MCF 10A (cell line): ENCODE results near the gene MAP7. TPM values are rescaled to one million over a fixed set of nuclear protein-coding genes. Genes with fewer than 3 reads are reported as not detected.

Source experiments
- BruUV-seq: library from RNA; stranded (reverse); fragments of 400-500 nt; replicated peaks from 2 replicates; lab custom pipeline; 2021; lab: Mats Ljungman, UMichigan
- CTCF ChIA-PET: fragments of 300-600 bp; sonication (Branson Sonifier 250); formaldehyde crosslinking; extraction: SDS; loops from one replicate; lab custom pipeline; 2021; ENCODE audit warnings: antibody characterized with exemption, inconsistent platforms; lab: Yijun Ruan, JAX
- POLR2A ChIA-PET: fragments of 300-600, 350-650 bp; sonication (Branson Sonifier 250); formaldehyde crosslinking; extraction: SDS; loops from one replicate; lab custom pipeline; 2020; ENCODE audit warnings: antibody characterized with exemption, inconsistent platforms; lab: Yijun Ruan, JAX
- DNase-seq: peaks from one replicate; pipeline ENCODE4 v3.0.0-alpha.2; 2018; ENCODE audit not compliant: unreplicated experiment
- H3K27ac Mint-ChIP-seq: one replicate; pipeline ENCODE4 v1.8.0; 2022; ENCODE audit warnings: mild to moderate bottlenecking, low read depth, mixed read lengths; ENCODE audit not compliant: unreplicated experiment
- H3K27me3 Mint-ChIP-seq: one replicate; pipeline ENCODE4 v1.8.0; 2022; ENCODE audit warnings: mixed read lengths; ENCODE audit not compliant: insufficient read depth, unreplicated experiment
- H3K36me3 Mint-ChIP-seq: one replicate; pipeline ENCODE4 v1.8.0; 2022; ENCODE audit warnings: mild to moderate bottlenecking, moderate library complexity, mixed read lengths; ENCODE audit not compliant: insufficient read depth, unreplicated experiment
- H3K4me1 Mint-ChIP-seq: one replicate; pipeline ENCODE4 v1.8.0; 2022; ENCODE audit warnings: mixed read lengths; ENCODE audit not compliant: insufficient read depth, unreplicated experiment
- H3K4me3 Mint-ChIP-seq: one replicate; pipeline ENCODE4 v1.8.0; 2022; ENCODE audit warnings: mild to moderate bottlenecking, moderate library complexity, mixed read lengths; ENCODE audit not compliant: unreplicated experiment
- H3K9me3 Mint-ChIP-seq: one replicate; pipeline ENCODE4 v1.8.0; 2022; ENCODE audit warnings: mixed read lengths; ENCODE audit not compliant: unreplicated experiment
- intact Hi-C: fragments of 100-400 bp; cut with micrococcal nuclease; formaldehyde crosslinking; loops from 2 replicates; pipeline ENCODE4 v1.14.1; 2022
- total RNA-seq: library from RNA; stranded (reverse); gene quantifications from 2 replicates; pipeline ENCODE4 v1.2.3, GENCODE V29; 2022
- TF ChIP-seq, protein P1 (sequence below): fragments of 200-600 bp; IDR thresholded peaks from one replicate; pipeline ENCODE4 v1.8.0; 2022; ENCODE audit warnings: antibody characterized with exemption, mild to moderate bottlenecking; ENCODE audit not compliant: unreplicated experiment

The MAP7 gene
- total RNA-seq, 1 experiment from 2014 or later, result 17.2 TPM

DNA sequence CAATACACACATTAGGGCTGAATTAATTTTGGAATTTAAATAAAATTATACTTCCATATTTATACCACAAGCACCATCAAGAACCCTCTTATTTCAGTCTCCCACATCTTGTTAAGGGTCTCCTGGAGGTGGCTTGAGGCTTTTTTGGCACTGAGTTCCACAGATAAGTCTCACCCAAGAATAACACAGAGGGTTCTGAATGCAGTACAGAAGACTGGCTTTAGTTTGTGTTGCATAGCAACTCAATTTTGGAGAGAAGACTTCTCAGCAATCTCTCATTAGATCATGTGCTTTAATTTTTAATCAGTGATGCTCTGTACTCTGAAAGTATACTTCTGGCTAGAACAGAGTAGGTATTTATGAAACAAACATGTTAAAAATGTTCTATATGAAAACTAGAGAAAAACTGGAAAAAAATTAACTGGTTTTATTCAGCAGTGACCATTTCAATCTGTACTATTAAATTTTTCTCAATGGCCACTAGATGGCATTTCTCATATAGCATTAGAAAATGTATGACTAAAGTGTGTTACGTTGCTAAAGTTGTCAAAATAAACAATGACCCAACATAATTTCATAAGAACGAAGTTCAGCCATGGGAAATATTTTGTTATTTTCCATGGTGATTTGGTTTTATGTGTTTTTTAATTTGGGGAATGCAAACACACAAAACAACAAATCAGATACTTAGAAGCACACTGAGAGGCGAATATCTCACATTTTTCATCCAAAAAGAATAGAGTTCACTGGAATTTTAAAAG lies 32.7 kb upstream of the MAP7 start:
- POLR2A ChIA-PET, result interaction anchor here (0.8 to 4.5 kb wide), 7 partner anchors 63 to 294 kb away, joined by 3 to 30 read pairs (median 4); partner anchors contain the start of genes BCLAF1 and MAP3K5
- intact Hi-C loops, result loop anchor here (1.0 to 2.0 kb wide), 4 partner anchors 27 to 430 kb away; no protein-coding TSS in a partner anchor
- H3K9me3 Mint-ChIP-seq, result no peaks in the 10 kb centered on the region
- TF ChIP-seq, protein P1, sequence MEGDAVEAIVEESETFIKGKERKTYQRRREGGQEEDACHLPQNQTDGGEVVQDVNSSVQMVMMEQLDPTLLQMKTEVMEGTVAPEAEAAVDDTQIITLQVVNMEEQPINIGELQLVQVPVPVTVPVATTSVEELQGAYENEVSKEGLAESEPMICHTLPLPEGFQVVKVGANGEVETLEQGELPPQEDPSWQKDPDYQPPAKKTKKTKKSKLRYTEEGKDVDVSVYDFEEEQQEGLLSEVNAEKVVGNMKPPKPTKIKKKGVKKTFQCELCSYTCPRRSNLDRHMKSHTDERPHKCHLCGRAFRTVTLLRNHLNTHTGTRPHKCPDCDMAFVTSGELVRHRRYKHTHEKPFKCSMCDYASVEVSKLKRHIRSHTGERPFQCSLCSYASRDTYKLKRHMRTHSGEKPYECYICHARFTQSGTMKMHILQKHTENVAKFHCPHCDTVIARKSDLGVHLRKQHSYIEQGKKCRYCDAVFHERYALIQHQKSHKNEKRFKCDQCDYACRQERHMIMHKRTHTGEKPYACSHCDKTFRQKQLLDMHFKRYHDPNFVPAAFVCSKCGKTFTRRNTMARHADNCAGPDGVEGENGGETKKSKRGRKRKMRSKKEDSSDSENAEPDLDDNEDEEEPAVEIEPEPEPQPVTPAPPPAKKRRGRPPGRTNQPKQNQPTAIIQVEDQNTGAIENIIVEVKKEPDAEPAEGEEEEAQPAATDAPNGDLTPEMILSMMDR, result peak; percentile 47
- H3K4me3 Mint-ChIP-seq, result no peak overlapping the region
- BruUV-seq, result no TSS peak
- peaks cover 39% of the 10 kb centered on the region for H3K36me3 Mint-ChIP-seq
- peaks cover 23% of the 10 kb centered on the region for H3K4me1 Mint-ChIP-seq
- DNase-seq, result peak; percentile 76
- H3K27ac Mint-ChIP-seq, result peak overlapping the region; percentile 96
- CTCF ChIA-PET, result interaction anchor here (0.7 to 2.2 kb wide), 6 partner anchors 18 to 263 kb away, joined by 3 to 25 read pairs (median 5); partner anchors contain the start of gene MAP3K5
- H3K27me3 Mint-ChIP-seq, result no peaks in the 10 kb centered on the region

DNA sequence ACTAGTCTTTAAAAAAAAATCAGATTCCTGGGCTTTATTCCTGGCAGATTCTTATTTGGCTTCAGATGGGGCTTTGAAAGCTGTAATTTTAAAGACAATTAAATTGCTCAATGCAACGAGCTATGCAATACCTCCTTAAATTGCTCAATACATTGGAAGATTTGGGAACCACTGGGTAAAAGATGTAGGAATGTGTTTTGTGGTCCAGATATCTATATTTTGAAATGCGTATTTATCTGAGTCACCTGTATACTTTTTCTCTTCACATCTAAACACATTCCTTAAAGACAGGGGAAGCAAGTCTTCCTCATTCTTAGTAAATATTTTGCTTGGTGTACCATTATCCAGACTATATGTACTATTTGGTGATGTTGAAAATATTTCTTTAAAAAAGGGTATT lies 29.6 kb upstream of the MAP7 start:
- intact Hi-C loops, result no loop called here
- TF ChIP-seq, protein P1, result no peak
- Mint-ChIP-seq H3K4me1 (peaks cover 15% of the 10 kb centered on the region), H3K36me3 (peaks cover 39% of the 10 kb centered on the region), H3K9me3 (no peaks in the 10 kb centered on the region), H3K4me3 (no peak overlapping the region), H3K27me3 (no peaks in the 10 kb centered on the region), H3K27ac (peak overlapping the region; percentile 49)
- peak; percentile 84 for DNase-seq
- POLR2A ChIA-PET, result interaction anchor here (0.7 to 1.4 kb wide), 4 partner anchors 22 to 212 kb away, joined by 3 to 4 read pairs (median 3); partner anchors contain the start of genes MAP3K5 and MAP7
- no TSS peak for BruUV-seq
- CTCF ChIA-PET, result interaction anchor here (0.6 to 2.0 kb wide), 3 partner anchors 78 to 248 kb away, joined by 3 to 10 read pairs (median 3); partner anchors contain the start of gene MAP3K5

DNA sequence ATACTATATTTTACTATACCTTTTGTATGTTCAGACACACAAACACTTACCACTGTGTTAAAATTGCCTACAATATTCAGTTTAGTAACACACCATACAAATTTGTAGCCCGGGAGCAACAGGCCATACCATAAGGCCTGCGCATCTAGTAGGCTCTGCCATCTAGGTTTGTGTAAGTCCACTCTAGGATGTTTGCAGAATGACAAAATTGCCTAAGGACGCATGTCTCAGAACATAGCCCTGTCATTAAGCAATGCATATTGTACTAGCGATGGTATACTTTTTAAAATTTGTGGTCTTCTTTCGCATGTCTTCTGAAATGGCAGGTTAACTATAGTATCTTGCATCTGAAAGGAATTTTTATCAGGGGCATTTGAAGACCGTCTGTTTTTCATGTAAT lies 26.6 kb upstream of the MAP7 start:
- Mint-ChIP-seq H3K27me3 (no peaks in the 10 kb centered on the region), H3K27ac (no peak overlapping the region), H3K4me3 (no peak overlapping the region), H3K4me1 (peaks cover 11% of the 10 kb centered on the region), H3K9me3 (peaks cover 3% of the 10 kb centered on the region), H3K36me3 (peaks cover 37% of the 10 kb centered on the region)
- no peak for DNase-seq
- BruUV-seq, result no TSS peak
- intact Hi-C loops, result no loop called here
- ChIA-PET POLR2A (interaction anchor here (0.6 kb wide), 1 partner anchor 226 kb away, joined by 4 read pairs; no protein-coding TSS in a partner anchor), CTCF (interaction anchor here (0.6 to 0.7 kb wide), 2 partner anchors 68 to 118 kb away, joined by 3 read pairs; no protein-coding TSS in a partner anchor)
- TF ChIP-seq, protein P1, result no peak

DNA sequence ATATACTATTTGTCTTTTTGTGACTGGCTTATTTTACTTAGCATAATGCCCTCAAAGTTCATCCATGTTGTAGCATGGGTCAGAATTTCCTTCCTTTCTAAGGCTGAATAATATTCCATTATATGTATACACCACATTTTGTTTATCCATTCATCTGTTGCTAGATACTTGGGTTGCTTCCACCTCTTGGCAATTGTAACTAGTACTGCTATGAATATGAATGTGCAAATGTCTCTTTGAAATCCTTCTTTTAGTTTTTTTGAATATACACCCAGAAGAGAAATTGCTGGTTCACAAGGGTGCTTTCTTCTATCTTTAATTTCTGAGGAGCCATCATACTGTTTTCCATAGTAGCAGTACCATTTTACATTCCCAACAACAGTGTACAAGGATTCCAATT lies 21.3 kb upstream of the MAP7 start:
- Mint-ChIP-seq H3K4me3 (no peak overlapping the region), H3K9me3 (peaks cover 19% of the 10 kb centered on the region)

More for the DNA sequence above, 21.3 kb upstream of the MAP7 start:
- Mint-ChIP-seq H3K36me3 (peaks cover 25% of the 10 kb centered on the region), H3K27me3 (no peaks in the 10 kb centered on the region), H3K27ac (no peak overlapping the region), H3K4me1 (no peaks in the 10 kb centered on the region)
- intact Hi-C loops, result no loop called here
- no TSS peak for BruUV-seq
- ChIA-PET CTCF (interaction anchor here (0.6 kb wide), 1 partner anchor 359 kb away, joined by 3 read pairs; no protein-coding TSS in a partner anchor), POLR2A (no interaction called here)
- no peak for DNase-seq
- TF ChIP-seq, protein P1, result no peak
